Peyer's patch (tissue), 4 donors: ENCODE results near the gene PCK2. TPM values are rescaled to one million over a fixed set of nuclear protein-coding genes. Genes with fewer than 3 reads are reported as not detected.
A peak's percentile ranks its signal among the peaks of the same experiment; 100 is the strongest.
"Not testable (repeated sequence)": the region's sequence is repeated elsewhere in the genome, so short reads cannot be mapped to it uniquely, and the experiment has no call there.

Experiments
- DNase-seq, 3 donors: peaks; one replicate each; pipeline ENCODE4 v3.0.0-alpha.2; 2017 to 2019
- H3K27ac ChIP-seq, 4 donors: fragments of 200-600 bp; sonication (generic); one replicate each; pipeline ENCODE4 v1.5.1; 2016 to 2019
- H3K27me3 ChIP-seq, 2 donors: fragments of 200-600 bp; sonication (generic); one replicate each; pipeline ENCODE4 v1.5.1; 2019
- H3K36me3 ChIP-seq, 3 donors: fragments of 200-600 bp; sonication (generic); one replicate each; pipeline ENCODE4 v1.5.1; 2016 to 2019
- H3K4me1 ChIP-seq, 4 donors: fragments of 200-600 bp; sonication (generic); one replicate each; pipeline ENCODE4 v1.5.1; 2016 to 2019
- H3K4me3 ChIP-seq, 4 donors: fragments of 200-600 bp; sonication (generic); 1 replicate in 3 of 4; 2 replicates in 1 of 4; pipeline ENCODE4 v1.5.1; 2016 to 2019; ENCODE audit warnings: mild to moderate bottlenecking in 1 of 4
- H3K9me3 ChIP-seq, 4 donors: fragments of 200-600 bp; sonication (generic); one replicate each; pipeline ENCODE4 v1.5.1; 2016 to 2019; ENCODE audit warnings: mild to moderate bottlenecking in 1 of 4
- POLR2A ChIP-seq, 2 donors: fragments of 450-650 bp; IDR thresholded peaks; one replicate each; pipeline ENCODE4 v1.5.1; 2017; ENCODE audit warnings: antibody characterized with exemption in 2 of 2, mild to moderate bottlenecking in 2 of 2, moderate library complexity in 2 of 2
- total RNA-seq, 4 donors: library from RNA; depleted of rRNA; stranded (reverse); fragments of >200 nt; gene quantifications; one replicate each; pipeline ENCODE4 v1.1.0, GENCODE V29; 2016
- TF ChIP-seq, protein P1 (sequence below), 6 experiments: fragments of 450-650 bp in 4 of 6; fragments of 200-600 bp in 2 of 6; sonication (generic) in 1 of 6; IDR thresholded peaks; one replicate each; pipeline ENCODE4 v1.5.1; 2017 to 2019; ENCODE audit warnings: antibody characterized with exemption in 6 of 6, mild to moderate bottlenecking in 3 of 6, moderate library complexity in 1 of 6

PCK2 gene
- total RNA-seq, 4 donors from 2014 or later, result 53.6 to 820 (median 644) TPM

DNA sequence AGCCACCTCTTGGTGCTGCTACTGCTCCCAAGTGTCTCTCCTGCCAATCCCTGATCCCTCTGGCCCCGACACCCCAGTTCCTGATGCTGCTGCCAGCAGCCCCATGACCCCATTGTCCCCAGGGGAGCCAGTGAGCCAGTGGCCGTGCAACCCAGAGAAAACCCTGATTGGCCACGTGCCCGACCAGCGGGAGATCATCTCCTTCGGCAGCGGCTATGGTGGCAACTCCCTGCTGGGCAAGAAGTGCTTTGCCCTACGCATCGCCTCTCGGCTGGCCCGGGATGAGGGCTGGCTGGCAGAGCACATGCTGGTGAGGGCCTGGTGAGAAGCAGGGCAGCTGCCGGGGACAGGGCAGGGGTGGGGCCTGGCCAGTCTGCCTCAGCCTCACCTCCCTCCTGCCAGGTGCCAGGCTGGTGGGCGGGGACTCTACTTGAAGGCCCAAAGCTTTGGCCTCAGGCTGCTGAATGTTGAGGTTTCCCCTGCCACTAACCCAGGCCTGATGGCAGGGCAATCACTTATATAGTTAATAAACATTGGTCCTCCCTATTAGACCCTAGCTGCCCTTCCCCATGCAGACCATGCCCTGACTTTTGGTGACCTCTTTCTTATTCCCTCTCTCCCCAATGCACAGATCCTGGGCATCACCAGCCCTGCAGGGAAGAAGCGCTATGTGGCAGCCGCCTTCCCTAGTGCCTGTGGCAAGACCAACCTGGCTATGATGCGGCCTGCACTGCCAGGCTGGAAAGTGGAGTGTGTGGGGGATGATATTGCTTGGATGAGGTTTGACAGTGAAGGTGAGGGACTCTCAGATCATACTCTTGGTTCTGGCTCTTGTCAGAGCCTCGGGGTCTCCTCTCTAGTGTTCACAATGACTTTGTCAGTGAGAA is 5.1 kb downstream of the PCK2 start:
- TF ChIP-seq, protein P1, sequence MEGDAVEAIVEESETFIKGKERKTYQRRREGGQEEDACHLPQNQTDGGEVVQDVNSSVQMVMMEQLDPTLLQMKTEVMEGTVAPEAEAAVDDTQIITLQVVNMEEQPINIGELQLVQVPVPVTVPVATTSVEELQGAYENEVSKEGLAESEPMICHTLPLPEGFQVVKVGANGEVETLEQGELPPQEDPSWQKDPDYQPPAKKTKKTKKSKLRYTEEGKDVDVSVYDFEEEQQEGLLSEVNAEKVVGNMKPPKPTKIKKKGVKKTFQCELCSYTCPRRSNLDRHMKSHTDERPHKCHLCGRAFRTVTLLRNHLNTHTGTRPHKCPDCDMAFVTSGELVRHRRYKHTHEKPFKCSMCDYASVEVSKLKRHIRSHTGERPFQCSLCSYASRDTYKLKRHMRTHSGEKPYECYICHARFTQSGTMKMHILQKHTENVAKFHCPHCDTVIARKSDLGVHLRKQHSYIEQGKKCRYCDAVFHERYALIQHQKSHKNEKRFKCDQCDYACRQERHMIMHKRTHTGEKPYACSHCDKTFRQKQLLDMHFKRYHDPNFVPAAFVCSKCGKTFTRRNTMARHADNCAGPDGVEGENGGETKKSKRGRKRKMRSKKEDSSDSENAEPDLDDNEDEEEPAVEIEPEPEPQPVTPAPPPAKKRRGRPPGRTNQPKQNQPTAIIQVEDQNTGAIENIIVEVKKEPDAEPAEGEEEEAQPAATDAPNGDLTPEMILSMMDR (IDR thresholded peaks at IDR 0.05), result no peak
- no peak for TF ChIP-seq POLR2A (IDR thresholded peaks at IDR 0.05)
- Histone ChIP-seq H3K27me3 (no peaks in the 10 kb centered on the region), H3K36me3 (peaks cover 0 to 68% (median 0%) of the 10 kb centered on the region in 3 donors), H3K4me1 (peaks cover 0 to 13% (median 5%) of the 10 kb centered on the region in 4 donors), H3K4me3 (no peak overlapping the region), H3K9me3 (no peaks in the 10 kb centered on the region), H3K27ac (no peak overlapping the region)
- DNase-seq, result peak in 1 of 3 donors; percentile 59

DNA sequence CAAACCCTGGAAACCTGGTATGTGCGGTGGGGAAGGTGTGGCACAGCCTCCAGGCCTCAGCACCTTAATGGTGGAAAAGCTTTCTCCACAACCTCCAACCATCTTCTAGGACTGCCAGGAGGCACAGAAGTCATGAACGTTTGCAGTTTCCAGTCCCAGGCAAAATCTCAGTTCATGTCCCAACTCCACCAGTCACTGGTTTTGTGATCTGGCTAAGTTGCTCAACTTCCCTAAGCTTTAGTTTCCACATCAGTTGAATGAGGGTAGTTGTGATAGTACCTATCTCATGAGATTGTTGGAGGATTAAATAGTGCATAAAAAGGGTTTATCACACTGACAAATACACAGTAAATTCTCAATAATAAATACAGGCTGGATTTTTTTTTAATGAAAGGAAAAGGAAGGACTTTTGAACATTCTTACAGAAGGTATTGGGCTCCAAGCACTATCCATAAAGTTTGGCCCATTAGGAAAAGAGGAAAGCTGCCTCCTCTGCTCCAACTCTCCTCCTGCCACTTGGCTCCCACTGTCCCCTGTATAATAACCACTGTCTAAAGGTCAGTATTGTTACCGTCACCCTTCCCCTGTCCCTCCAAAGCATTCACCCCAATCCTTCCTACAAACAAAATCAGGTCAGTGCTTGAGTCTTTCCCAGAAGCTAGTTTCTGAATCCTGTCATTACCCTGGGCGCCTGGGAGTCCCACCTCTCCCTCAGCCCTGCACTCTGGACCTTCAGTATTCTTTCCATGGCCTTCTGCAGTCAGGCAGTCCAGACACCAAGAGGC is 6.3 kb downstream of the PCK2 start:
- no peaks in the 10 kb centered on the region for H3K27me3 ChIP-seq
- H3K4me1 ChIP-seq, result peaks cover 0 to 13% (median 4%) of the 10 kb centered on the region in 4 donors
- peaks cover 0 to 68% (median 0%) of the 10 kb centered on the region in 3 donors for H3K36me3 ChIP-seq
- H3K9me3 ChIP-seq, result no peaks in the 10 kb centered on the region
- peak in 1 of 3 donors; percentile 30 for DNase-seq
- no peak overlapping the region for H3K4me3 ChIP-seq
- TF ChIP-seq POLR2A (IDR thresholded peaks at IDR 0.05), result no peak
- TF ChIP-seq, protein P1 (IDR thresholded peaks at IDR 0.05), result no peak
- H3K27ac ChIP-seq, result no peak overlapping the region

DNA sequence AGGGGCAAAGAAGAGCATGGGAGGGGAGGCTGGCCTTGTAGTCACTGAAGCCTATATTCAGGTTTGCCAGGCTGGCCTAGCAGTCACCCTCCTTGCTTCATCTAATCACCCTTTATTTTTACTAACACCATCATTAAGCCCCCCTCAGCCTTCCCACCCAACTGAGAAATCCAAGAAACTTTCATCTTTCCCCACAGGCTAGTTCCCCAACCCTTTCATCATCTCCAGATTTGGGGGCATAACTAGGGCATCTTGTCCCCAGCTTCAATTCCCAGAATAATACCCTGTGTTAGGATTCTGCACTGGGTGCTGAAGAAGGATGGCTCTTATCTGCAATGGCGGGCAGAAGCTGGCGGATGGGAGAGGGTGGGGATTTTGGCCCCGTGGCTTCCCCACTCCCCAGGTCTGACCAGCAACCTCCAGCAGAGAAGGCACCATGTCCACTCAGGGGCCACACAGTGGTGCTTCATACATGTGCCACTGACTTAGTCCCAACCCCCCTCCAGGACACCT is 6.9 kb downstream of the PCK2 start:
- no peak overlapping the region for H3K4me3 ChIP-seq
- H3K36me3 ChIP-seq, result peaks cover 0 to 68% (median 0%) of the 10 kb centered on the region in 3 donors
- TF ChIP-seq, protein P1 (IDR thresholded peaks at IDR 0.05), result no peak
- TF ChIP-seq POLR2A (IDR thresholded peaks at IDR 0.05), result no peak
- peaks cover 0 to 9% (median 0%) of the 10 kb centered on the region in 4 donors for H3K4me1 ChIP-seq
- peak in 1 of 3 donors; percentile 25 for DNase-seq
- no peak overlapping the region for H3K27ac ChIP-seq
- H3K9me3 ChIP-seq, result no peaks in the 10 kb centered on the region
- H3K27me3 ChIP-seq, result no peaks in the 10 kb centered on the region

DNA sequence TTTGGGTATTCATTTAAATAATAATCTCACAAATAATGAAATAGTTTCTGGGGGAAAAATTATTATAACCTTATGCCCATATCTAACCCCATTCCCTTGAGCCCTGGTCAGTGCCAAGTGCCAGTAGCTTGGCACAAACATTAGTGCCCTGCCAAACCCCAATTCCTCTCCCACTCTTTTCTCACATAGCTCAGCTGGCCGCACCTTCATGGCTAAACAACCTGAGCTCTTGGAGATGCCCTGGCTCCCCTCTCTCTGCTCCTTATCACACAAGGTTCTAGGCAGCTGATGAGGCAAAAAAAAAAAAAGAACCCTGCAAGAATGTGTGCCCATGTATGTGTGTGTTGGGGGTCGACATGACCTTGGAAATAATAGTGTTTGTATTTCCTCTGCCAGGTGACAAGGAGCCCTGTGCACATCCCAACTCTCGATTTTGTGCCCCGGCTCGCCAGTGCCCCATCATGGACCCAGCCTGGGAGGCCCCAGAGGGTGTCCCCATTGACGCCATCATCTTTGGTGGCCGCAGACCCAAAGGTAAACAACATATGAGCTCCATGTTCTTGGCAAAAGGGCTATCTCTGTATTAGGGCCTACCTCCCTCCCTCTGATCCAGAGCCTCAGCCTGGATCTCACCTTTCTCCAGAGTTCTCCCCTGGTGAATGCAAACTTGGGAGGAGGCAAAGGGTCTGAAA is 8.4 kb downstream of the PCK2 start:
- Histone ChIP-seq H3K4me3 (no peak overlapping the region), H3K9me3 (no peaks in the 10 kb centered on the region), H3K36me3 (peaks cover 0 to 61% (median 0%) of the 10 kb centered on the region in 3 donors), H3K4me1 (no peaks in the 10 kb centered on the region), H3K27ac (no peak overlapping the region), H3K27me3 (no peaks in the 10 kb centered on the region)
- no peak for TF ChIP-seq POLR2A (IDR thresholded peaks at IDR 0.05)
- TF ChIP-seq, protein P1 (IDR thresholded peaks at IDR 0.05), result no peak
- DNase-seq, result peak in 1 of 3 donors; percentile 22

DNA sequence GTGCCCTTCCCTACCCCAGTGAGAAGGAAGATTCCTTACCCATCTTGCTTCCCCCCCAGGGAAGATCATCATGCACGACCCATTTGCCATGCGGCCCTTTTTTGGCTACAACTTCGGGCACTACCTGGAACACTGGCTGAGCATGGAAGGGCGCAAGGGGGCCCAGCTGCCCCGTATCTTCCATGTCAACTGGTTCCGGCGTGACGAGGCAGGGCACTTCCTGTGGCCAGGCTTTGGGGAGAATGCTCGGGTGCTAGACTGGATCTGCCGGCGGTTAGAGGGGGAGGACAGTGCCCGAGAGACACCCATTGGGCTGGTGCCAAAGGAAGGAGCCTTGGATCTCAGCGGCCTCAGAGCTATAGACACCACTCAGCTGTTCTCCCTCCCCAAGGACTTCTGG is 9.3 kb downstream of the PCK2 start:
- H3K9me3 ChIP-seq, result no peaks in the 10 kb centered on the region
- TF ChIP-seq, protein P1 (IDR thresholded peaks at IDR 0.05), result no peak
- TF ChIP-seq POLR2A (IDR thresholded peaks at IDR 0.05), result no peak
- peak in 1 of 3 donors; percentile 34 for DNase-seq
- H3K36me3 ChIP-seq, result peaks cover 0 to 54% (median 0%) of the 10 kb centered on the region in 3 donors
- no peak overlapping the region for H3K27ac ChIP-seq
- no peaks in the 10 kb centered on the region for H3K4me1 ChIP-seq
- H3K27me3 ChIP-seq, result no peaks in the 10 kb centered on the region
- no peak overlapping the region for H3K4me3 ChIP-seq

DNA sequence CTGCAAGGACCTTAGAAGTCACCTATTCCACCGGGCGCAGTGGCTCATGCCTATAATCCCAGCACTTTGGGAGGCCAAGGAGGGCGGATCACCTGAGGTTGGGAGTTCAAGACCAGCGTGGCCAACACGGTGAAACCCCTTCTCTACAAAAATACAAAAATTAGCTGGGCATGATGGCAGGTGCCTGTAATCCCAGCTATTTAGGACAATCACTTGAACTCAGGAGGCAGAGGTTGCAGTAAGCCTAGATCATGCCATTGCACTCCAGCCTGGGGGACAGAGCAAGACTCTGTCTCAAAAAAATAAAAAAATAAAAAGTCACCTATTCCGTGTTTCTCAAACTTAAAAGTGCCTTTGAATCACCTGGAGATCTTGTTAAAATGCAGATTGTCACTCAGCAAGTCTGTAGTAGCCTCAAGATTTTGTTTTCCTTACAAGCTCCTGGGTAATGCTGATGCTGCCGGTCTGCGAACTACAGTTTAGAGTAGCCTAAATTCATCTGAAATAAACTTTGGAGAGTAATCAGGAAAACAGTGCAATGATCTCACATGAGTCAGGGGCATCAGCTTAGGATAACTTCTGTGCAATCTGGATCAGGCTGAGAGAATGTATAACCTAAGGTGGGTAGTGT is 11.6 kb downstream of the PCK2 start:
- H3K27me3 ChIP-seq, H3K4me1 ChIP-seq, H3K27ac ChIP-seq, H3K9me3 ChIP-seq, H3K4me3 ChIP-seq, DNase-seq: not testable (repeated sequence)
- peaks cover 0 to 31% (median 0%) of the 10 kb centered on the region in 3 donors for H3K36me3 ChIP-seq
